ENCODE results near the gene DPYSL3.

DPYSL3 gene

DNA sequence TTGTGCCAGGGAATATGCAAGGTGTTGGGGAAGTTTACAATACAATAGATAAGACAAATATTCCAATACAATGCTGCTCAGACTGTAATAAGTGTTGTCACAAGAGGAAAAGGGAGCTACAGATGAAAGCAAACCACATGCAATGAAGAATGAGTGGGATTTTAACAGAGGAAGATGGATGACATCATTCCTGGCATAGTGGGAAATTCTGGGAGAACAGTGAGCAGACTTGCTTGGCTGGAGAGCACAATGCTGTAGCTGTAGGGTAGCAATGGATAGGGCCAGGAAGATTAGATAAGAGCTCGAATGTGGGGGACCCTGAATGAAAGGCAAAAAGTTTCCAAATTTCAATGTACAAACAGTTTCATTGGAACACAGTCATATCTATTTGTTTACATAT, 9.5 kb upstream of the DPYSL3 start:
- no peak overlapping the region for H3K4me3 ChIP-seq (ENCODE audit: low read length)
- DNase-seq (ENCODE audit: low read depth, low spot score) = no peak

DNA sequence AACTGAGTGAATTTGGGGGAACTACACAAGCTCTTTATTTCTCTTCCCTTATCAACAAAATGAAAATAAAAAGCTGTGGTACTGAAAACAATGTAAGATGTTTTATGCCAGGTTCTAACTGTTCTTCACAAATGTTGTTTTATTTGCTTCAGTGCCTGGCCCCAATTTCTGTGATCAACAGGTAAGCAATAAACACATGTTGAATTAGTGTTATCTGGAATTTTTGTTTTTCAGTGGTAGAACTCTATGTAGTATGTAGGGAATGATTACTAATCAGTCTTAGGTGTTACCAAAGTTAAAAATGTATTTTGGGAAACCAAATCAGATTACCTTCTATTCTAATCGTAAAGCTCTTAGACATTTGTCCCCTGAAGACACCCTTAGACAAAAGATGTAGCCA, 7.5 kb upstream of the DPYSL3 start:
- no peak for DNase-seq (ENCODE audit: low read depth, low spot score)
- no peak overlapping the region for H3K4me3 ChIP-seq (ENCODE audit: low read length)

- DNase-seq (ENCODE audit: low read depth, low spot score) = no peak
- H3K4me3 ChIP-seq (ENCODE audit: low read length) = no peak overlapping the region
Observed at GRCh38 chr5:147515269-147515668, 5.4 kb upstream of the DPYSL3 start.

GRCh38 chr5:147512659-147513379, 3.0 kb upstream of the DPYSL3 start:
- no peak overlapping the region for H3K4me3 ChIP-seq (ENCODE audit: low read length)
- DNase-seq (ENCODE audit: low read depth, low spot score) = no peak

DNA sequence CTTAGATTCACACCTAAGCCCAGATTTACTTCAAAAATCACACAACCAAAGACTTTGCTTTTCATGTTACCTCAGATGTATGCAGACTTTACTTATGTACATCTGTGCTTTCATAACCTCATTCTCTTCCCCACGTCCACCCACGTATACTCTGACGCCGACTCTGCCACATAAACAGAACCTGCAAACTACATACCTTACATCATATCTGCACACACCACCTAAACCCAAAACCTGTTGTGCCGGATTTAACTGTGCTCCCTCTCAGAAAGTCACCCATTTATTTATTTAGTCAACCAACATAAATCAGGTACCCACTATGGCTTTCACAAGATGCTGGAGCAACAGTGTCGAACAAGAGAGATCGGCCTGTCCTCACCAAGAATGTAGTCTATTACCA, 1.0 kb upstream of the DPYSL3 start:
- no peak overlapping the region for H3K4me3 ChIP-seq (ENCODE audit: low read length)
- DNase-seq (ENCODE audit: low read depth, low spot score) = no peak

GRCh38 chr5:147509041-147509709, 693 bp downstream of the DPYSL3 start:
- H3K4me3 ChIP-seq (ENCODE audit: low read length) = no peak overlapping the region
- no peak for DNase-seq (ENCODE audit: low read depth, low spot score)

DNA sequence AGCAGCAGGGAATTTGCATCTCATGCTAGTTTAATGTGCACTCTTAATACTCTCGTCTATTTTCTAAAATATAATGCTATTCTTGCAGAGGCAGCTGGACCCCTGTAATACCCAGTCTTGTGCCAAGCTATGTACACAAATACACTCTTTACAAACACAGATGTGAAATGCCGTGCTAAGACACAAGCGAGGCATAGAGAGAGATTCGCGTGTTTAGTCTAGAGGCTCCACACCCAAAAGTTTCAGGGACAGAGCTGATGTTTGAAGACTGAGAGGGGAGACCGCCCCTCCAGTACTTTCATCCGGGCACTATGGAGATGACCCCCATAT, 1.2 kb downstream of the DPYSL3 start:
- DNase-seq (ENCODE audit: low read depth, low spot score) = no peak
- no peak overlapping the region for H3K4me3 ChIP-seq (ENCODE audit: low read length)

GRCh38 chr5:147507480-147508126, 2.3 kb downstream of the DPYSL3 start:
- no peak overlapping the region for H3K4me3 ChIP-seq (ENCODE audit: low read length)
- no peak for DNase-seq (ENCODE audit: low read depth, low spot score)

DNA sequence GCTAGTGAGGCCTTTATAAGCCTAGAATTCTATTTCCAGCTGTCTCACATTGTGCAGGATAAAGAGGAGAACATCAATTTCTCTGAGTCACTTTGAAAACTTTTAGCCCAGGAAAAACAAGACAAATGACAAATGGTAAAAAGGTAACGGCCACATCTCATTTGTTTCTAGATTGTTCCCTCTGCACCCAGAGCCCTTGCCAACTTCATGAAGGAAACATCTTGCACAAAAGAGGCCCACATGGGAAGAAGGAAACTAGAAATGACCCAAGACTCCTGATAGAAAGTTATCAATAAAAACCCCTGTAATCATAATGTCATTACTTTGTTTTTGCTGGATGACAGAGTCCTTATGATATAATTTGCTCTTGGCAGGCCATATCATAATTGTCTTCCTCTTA, 5.3 kb downstream of the DPYSL3 start:
- no peak for DNase-seq (ENCODE audit: low read depth, low spot score)
- H3K4me3 ChIP-seq (ENCODE audit: low read length) = no peak overlapping the region

DNA sequence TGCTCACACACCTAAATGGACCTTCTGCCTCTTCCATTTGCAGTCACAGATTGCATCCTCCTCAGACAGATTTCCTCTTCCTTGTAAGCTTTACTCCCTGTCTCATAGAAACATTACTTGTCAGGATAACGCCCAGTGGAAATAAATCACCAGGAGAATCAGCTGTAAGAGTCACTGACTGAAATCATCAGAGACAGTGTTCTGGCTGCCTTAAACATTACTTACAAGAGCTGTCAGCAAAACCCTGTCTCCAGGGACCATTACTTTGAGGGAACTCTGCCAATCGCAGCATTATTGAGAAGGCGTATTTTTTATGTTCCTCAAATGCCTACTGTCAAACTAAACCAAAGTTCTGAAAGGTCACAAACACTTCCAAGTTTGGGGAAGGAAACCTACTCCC, 5.9 kb downstream of the DPYSL3 start:
- no peak overlapping the region for H3K4me3 ChIP-seq (ENCODE audit: low read length)
- DNase-seq (ENCODE audit: low read depth, low spot score) = no peak

GRCh38 chr5:147490989-147491388, 18.9 kb downstream of the DPYSL3 start:
- no peak overlapping the region for H3K4me3 ChIP-seq (ENCODE audit: low read length)
- no peak for DNase-seq (ENCODE audit: low read depth, low spot score)

- no peak overlapping the region for H3K4me3 ChIP-seq (ENCODE audit: low read length)
- DNase-seq (ENCODE audit: low read depth, low spot score) = no peak
Observed at GRCh38 chr5:147487031-147487750, 22.7 kb downstream of the DPYSL3 start.

GRCh38 chr5:147485814-147486213, 24.1 kb downstream of the DPYSL3 start:
- DNase-seq (ENCODE audit: low read depth, low spot score) = no peak
- no peak overlapping the region for H3K4me3 ChIP-seq (ENCODE audit: low read length)

DNA sequence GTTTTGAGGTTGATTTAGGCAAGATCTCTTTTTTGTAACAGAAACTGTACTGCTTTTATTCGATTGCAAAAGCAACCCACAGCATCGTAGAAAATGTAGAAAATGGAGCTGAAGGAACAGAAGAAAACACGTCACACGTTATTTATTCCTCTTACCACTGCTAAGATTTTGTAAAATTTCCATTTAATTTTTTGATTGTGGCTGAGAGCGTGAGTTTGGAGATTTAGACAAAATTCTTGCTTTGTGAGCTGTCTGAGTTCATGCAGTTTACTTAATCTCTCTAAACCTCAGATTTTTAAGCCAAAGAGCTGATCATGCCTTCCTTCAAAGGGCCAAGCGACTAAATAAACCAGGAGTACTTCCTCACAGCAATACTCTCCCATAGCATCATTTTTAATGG, 24.8 kb downstream of the DPYSL3 start:
- no peak overlapping the region for H3K4me3 ChIP-seq (ENCODE audit: low read length)
- no peak for DNase-seq (ENCODE audit: low read depth, low spot score)

- no peak for DNase-seq (ENCODE audit: low read depth, low spot score)
- no peak overlapping the region for H3K4me3 ChIP-seq (ENCODE audit: low read length)
Observed at GRCh38 chr5:147484708-147485020, 25.2 kb downstream of the DPYSL3 start.

DNA sequence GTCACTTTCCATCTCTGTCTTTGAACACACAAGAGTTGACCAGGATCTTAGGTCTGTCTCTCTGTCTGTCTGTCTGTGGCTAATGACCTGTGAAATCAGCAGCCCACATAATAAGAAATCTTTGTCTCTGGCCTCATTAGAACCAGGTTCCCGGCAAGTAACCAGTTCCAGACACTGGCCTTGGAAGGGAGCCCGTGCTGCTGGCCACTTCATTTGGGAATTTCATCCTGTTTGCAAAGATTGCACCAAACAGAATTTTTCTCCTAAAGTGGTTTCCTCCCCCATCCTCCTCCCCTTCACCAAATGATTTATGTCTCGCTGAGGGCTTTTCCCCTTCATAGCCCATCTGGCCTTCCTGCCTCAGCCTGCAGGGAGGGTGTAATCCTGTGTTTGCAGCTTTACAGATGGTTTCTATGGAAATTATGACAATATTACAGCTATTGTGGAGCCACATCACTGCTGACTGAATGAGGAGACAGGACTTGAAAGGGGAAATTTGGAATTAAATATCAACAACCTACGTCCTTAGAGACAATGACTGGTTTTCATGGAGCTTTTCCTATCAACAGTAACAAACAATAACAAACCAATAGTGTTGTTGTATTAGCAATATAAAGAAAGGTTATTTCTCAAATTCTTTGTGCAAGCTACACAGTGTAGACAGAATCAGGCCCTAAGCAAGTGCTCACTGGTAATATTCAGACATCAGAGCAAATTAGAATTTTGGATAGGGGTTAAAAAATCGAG, 25.7 kb downstream of the DPYSL3 start:
- H3K4me3 ChIP-seq (ENCODE audit: low read length) = no peak overlapping the region
- no peak for DNase-seq (ENCODE audit: low read depth, low spot score)

GRCh38 chr5:147483188-147483790, 26.6 kb downstream of the DPYSL3 start:
- no peak overlapping the region for H3K4me3 ChIP-seq (ENCODE audit: low read length)
- DNase-seq (ENCODE audit: low read depth, low spot score) = no peak

GRCh38 chr5:147482706-147483180, 27.1 kb downstream of the DPYSL3 start:
- H3K4me3 ChIP-seq (ENCODE audit: low read length) = no peak overlapping the region
- no peak for DNase-seq (ENCODE audit: low read depth, low spot score)
